NT2/D1 (cell line): ENCODE data around the gene AOPEP.

ENCODE experiments used
- SUZ12 ChIP-seq: IDR thresholded peaks from 2 replicates; pipeline ENCODE4 v1.6.1; 2011; ENCODE audit not compliant: insufficient read length, insufficient read depth; ENCODE audit errors: extremely low read depth
- YY1 ChIP-seq: IDR thresholded peaks from 2 replicates; pipeline ENCODE4 v1.6.1; 2011; ENCODE audit not compliant: insufficient read length, insufficient read depth
- ZNF274 ChIP-seq: IDR thresholded peaks from 2 replicates; pipeline ENCODE4 v1.6.1; 2011; ENCODE audit warnings: mild to moderate bottlenecking, low read depth, low read length

- no peak for TF ChIP-seq YY1
- no peak for TF ChIP-seq SUZ12
- no peak for TF ChIP-seq ZNF274
Observed at GRCh38 chr9:94881023-94881422, 154.5 kb downstream of the AOPEP start.
